ENCODE measurements around the gene MYOZ2.

- TF ChIP-seq CTCF (conservative IDR thresholded peaks at IDR 0.05) (no peak), ZFX (IDR thresholded peaks at IDR 0.05) (no peak)
These were observed 42.4 kb upstream of the MYOZ2 start for GRCh38 chr4:119093042-119093827.
